Measurements from ENCODE around the gene WASL.
"Not testable (repeated sequence)": the region's sequence is repeated elsewhere in the genome, so short reads cannot be mapped to it uniquely, and the experiment has no call there.

The WASL gene

DNA sequence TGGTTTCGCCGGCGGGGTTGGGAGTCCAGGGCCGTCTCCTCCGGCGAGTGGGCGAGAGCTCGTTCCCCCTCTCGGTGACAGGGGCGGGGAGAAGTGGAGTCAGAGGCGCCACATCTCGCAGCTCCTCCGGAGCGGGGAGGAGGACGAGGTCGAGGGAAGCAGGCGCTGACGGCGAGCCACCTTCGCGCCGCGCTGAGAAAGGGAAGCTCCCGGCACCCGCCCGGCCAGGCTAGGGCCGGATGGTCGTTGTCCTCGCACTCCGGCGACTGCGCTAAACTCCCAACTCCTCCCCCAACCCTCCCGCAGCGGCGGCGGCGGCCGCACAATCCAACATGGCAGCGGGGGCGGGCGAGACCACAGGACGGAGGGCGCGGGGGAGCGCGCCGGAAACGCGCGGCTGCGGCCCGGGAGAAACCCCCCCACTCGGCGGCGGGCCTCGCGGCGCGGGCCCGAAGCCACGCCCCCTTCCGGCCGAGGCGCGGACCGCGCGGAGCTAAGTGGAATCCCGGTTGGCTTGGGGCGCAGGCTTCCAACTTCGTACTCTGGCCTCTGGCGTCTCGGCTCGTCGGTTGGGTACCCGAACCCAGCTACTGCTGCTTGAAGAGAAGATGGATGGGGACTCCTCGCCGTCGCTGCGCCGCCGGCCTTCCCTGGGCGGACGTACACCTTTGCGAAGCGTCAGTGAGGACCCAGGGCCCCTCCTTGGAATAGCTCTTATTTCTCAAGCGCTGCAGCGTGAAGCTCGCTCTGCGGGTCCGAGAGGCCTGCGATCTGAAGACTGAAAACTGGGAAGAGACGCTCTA lies at the start of gene WASL:
Gene WASL (minus strand): TSS at position 270 of the 803 bp plus-strand sequence. CDS start 269 bp downstream, at position 1.
- peak; percentile 77 to 78 for DNase-seq (ENCODE audit: low read depth in 2 of 2)

DNA sequence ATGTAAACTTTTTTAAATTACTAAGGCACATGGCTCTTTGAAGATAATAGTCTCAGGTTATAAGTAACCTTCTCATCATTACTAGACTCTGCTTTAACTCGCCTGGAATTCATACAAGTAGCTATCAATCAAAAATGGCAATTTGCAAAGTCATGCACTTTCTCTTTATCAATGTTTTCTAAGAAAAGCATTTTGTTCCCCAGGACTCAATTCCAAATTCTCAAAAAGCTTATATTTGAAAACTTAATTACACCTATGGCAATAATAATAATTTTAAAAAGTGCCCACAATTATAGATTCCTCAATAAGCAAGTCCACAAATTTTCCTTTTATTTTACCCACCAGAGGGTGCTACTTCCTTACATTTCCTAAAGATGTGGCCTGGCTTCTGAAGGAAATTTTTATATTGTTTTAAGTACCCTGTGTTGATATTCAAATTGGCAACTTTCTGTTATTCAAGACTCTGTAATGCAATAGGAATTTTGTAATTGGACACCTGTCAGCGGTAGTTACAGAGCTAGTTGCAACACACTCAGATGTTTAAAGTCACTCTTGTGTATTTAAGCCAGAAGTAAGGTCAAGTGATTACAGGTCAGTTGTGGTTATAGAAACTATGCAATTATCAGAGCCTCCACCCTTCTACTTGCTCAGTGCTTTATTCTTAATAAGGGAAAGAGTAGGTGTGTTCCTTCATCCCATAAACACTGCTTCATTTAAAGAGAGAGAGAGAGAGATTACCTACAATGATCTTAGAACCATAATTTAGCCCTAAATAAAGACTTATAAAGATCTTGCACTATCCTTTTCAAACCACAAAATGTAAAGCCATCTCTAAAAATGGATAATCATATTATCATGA lies 49.1 kb upstream of the WASL start:
- no peak for DNase-seq (ENCODE audit: low read depth in 2 of 2)

DNA sequence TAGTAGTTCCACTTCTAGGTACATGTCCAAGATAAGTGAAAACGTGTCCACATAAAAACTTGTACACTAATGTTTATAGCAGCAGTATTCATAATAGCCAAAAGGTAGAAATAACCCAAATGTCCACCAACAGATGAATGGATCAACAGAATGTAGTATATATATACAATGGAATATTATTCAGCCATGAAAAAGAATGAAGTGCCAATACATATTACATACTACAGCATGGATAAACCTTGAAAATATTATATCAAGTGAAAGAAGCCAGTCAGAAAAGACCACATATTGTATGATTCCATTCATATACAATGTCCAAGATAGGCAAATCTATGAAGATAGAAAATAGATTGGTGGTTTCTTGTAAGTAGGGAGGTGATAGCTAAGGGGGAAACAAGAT lies 47.8 kb upstream of the WASL start:
- no peak for DNase-seq (ENCODE audit: low read depth in 2 of 2)

- no peak for DNase-seq (ENCODE audit: low read depth in 2 of 2)
Measured at GRCh38 chr7:123795917-123796316, 47.1 kb upstream of the WASL start.

DNA sequence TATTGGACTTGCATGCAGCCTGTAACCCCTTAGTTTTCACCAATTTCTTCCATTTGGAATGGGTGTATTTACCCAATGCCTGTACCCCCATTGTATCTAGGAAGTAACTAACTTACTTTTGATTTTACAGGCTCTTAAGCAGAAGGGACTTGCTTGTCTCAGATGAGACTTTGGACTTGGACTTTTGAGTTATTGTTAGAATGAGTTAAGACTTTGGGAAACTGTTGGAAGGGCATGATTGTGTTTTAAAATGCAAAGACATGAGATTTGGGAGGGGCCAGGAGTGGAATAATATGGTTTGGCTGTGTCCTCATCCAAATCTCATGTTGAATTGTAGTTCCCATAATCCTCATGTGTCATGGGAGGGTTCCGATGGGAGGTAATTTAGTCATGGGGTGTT lies 46.3 kb upstream of the WASL start:
- not testable (repeated sequence) for DNase-seq (ENCODE audit: low read depth in 2 of 2)

DNA sequence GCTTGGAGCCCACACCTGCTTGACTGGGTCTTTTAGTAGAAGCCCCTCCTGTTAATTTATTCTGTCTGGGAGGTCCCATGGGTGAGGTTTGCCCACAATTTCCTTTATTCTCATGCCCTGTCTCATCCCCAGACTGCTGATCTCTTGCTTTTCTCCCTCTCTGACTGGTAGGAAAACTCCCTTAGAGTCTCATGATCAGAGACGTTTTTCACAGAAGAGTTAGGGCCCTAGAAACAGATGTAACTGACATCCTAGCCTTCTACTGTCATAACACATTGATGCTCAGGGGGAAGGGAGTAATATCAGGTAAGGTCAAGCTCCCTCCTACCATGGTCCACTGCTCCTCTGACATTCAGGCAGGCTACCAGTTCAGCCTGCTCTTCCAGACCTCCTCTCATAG lies 43.7 kb upstream of the WASL start:
- no peak for DNase-seq (ENCODE audit: low read depth in 2 of 2)

DNA sequence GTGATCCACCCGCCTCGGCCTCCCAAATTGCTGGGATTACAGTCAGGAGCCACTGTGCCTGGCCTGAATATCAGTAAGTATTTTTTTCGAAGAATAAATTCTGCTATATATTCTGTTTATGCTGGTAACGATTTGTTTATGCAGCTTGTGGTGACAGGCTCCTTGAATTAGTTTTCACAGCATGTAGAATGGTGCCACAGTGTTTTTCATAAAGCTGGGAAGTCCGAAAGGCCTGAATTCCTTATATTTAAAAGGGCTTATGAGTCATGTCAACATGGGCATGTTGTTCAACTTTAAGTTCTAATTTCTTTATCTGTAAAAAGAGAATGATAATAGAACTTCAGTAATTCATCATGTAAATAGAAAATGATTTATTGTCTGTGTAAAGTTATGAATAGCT lies 42.2 kb upstream of the WASL start:
- DNase-seq (ENCODE audit: low read depth in 2 of 2): no peak

GRCh38 chr7:123789817-123790216 lies 41.0 kb upstream of the WASL start:
- no peak for DNase-seq (ENCODE audit: low read depth in 2 of 2)

DNA sequence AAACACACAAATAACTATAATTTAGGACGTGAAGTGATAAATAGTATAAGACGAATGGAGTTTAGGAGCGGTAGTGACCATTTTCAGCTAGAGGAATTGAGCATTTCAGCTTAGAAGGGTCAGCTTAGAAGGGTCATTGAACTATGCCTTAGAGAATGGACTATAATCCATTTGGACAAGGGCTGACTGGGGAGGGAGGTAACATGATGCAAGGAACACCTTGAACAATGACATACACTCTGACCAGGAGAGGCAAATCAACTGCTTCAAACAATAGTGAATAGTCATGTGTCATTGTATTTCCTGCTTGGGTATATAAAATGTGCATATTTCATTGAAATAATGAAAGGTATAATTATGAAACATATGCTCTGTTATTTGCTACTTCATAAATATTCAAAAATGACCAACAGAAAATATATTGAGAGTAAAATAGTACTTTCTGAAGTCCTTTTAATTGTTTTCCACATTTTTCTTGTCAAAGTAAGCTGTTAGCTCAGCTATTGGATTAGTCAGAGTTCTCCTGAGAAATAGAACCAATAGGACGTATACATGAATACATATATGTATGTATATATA lies 40.5 kb upstream of the WASL start:
- DNase-seq (ENCODE audit: low read depth in 2 of 2): no peak

DNA sequence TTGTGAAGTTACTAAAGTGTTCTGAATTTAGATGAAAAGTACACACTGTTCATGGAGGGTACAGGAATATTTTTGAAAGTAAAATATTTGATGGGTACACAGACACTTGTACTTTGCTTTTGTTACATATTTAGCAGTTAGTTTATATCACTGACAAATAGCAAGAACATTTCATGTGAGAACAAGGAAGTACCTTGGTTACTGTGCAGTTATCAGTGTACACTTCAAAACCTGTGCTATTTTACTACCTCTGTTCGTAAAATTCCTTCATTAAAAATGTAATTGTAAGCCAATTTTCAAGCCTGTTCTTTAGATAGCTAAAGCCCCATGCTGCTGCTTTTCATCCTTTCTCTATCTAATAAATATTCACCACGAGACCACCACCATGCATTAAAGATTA lies 39.8 kb upstream of the WASL start:
- DNase-seq (ENCODE audit: low read depth in 2 of 2): no peak

GRCh38 chr7:123787220-123788007 lies 38.6 kb upstream of the WASL start:
- DNase-seq (ENCODE audit: low read depth in 2 of 2): no peak

- DNase-seq (ENCODE audit: low read depth in 2 of 2): no peak
Measured at GRCh38 chr7:123784263-123784662, 35.5 kb upstream of the WASL start.

DNA sequence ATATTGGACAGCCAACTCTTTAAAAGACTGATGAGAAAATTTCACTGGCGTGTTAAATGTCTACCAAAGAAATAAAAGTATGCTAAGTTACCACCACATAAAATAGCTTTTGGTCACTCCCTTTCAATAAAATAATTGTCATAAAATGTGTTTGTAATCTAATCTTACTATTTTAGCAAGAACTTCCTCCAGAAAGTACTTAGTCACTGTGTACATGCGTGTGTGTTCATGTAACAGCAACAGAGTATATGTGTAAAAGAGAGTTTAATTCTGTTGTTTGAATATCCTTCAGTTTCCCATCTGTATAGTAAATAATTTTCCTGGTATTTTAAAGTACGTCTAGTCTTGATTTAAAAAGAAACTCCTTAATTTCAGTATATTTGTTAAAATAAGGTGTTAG lies 35.0 kb upstream of the WASL start:
- DNase-seq (ENCODE audit: low read depth in 2 of 2): no peak

- no peak for DNase-seq (ENCODE audit: low read depth in 2 of 2)
Measured at GRCh38 chr7:123782071-123782798, 33.4 kb upstream of the WASL start.

GRCh38 chr7:123780472-123780871 lies 31.7 kb upstream of the WASL start:
- DNase-seq (ENCODE audit: low read depth in 2 of 2): not testable (repeated sequence)

GRCh38 chr7:123774496-123774895 lies 25.7 kb upstream of the WASL start:
- DNase-seq (ENCODE audit: low read depth in 2 of 2): no peak

GRCh38 chr7:123773481-123773880 lies 24.7 kb upstream of the WASL start:
- DNase-seq (ENCODE audit: low read depth in 2 of 2): no peak

DNA sequence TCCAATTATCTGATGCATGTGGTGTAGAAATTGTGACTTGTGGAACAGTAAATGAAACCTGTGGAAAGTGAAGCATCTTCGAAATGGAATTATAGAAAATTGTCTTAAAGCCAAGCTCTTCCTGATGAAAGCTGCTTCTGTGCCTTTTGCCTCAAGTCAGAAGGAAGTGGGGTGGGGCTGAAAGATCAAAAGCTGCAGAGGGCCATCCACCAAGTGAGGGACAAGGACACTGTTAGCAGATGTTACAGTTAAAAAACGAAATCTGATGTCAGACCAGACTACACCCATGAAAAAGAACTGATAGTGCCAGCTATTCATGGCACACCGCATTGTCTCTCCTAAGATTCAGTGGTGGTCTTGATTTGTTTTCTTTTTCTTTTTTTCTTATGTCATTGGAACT lies 23.8 kb upstream of the WASL start:
- no peak for DNase-seq (ENCODE audit: low read depth in 2 of 2)

DNA sequence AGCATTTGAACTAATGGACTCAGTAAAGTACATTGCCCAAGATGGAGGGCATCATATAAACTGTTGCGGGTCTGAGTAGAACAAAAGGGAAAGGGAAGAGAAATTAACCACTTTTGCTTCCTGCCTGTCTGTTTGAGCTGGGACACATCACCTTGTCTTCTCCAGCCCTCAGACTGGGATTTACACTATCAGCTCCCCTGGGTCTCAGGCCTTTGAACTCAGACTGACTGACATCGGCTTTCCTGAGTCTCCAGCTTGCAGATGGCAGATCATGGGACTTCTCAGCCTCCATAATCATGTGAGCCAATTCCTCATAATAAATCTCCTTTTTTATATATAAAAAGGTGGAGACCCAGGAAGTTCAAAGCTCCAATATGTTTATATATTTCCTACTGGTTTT lies 23.0 kb upstream of the WASL start:
- DNase-seq (ENCODE audit: low read depth in 2 of 2): no peak

GRCh38 chr7:123771256-123771655 lies 22.5 kb upstream of the WASL start:
- no peak for DNase-seq (ENCODE audit: low read depth in 2 of 2)

DNA sequence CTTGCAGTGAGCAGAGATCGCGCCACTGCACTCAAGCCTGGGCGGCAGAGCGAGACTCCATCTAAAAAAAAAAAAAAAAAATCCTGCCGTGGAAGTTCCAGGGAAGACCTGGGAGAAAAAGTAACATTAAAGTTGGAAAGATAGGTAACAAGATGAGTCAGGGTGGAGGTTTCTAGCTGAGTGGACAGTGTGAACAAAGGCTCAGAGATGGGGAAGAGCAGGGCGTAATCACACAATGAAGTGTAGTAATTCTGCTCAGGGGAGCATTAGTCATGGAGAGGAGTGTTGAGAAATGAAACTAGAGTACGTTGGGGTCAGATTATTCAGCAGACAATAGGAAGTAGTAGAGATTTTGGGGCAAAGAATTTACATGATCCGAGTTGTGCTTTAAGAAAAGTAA lies 21.6 kb upstream of the WASL start:
- no peak for DNase-seq (ENCODE audit: low read depth in 2 of 2)
